ENCODE data around the gene CBL.

- no peak for TF ChIP-seq EP300 (IDR thresholded peaks at IDR 0.05; ENCODE audit: borderline replicate concordance)
- TF ChIP-seq CREB1 (IDR thresholded peaks at IDR 0.05; ENCODE audit: low read depth) = no peak
- no peak for TF ChIP-seq MAX (IDR thresholded peaks at IDR 0.05)
- TF ChIP-seq TCF12 (IDR thresholded peaks at IDR 0.05; ENCODE audit: low read depth) = no peak
- TF ChIP-seq REST (IDR thresholded peaks at IDR 0.05; ENCODE audit: low read depth) = no peak
- no peak for TF ChIP-seq RAD21 (IDR thresholded peaks at IDR 0.05; ENCODE audit: low read depth)
- no peak for TF ChIP-seq YY1 (IDR thresholded peaks at IDR 0.05; ENCODE audit: low read depth)
- no peak for TF ChIP-seq TEAD4 (IDR thresholded peaks at IDR 0.05)
- no peak for TF ChIP-seq TAF1 (IDR thresholded peaks at IDR 0.05; ENCODE audit: low read depth)
These were observed 44.3 kb upstream of the CBL start for GRCh38 chr11:119161871-119162270.

Data from Ishikawa (cell line).